ENCODE results near the gene MTFP1.

- TF ChIP-seq CTCF (IDR thresholded peaks at IDR 0.05): no peak
- TF ChIP-seq POLR2A (IDR thresholded peaks at IDR 0.05): no peak
- TF ChIP-seq EP300 (IDR thresholded peaks at IDR 0.05): no peak
Observed at GRCh38 chr22:30425616-30426387, at the start of gene MTFP1.
